Measurements from ENCODE around the gene CDH18. TPM values are rescaled to one million over a fixed set of nuclear protein-coding genes. Genes with fewer than 3 reads are reported as not detected.

The CDH18 gene
- total and polyA plus RNA-seq, 2 donors (not counting 3 experiments of a cell fraction or from before 2014, with no cell fraction given) = 0.06 TPM; not detected in 1

DNA sequence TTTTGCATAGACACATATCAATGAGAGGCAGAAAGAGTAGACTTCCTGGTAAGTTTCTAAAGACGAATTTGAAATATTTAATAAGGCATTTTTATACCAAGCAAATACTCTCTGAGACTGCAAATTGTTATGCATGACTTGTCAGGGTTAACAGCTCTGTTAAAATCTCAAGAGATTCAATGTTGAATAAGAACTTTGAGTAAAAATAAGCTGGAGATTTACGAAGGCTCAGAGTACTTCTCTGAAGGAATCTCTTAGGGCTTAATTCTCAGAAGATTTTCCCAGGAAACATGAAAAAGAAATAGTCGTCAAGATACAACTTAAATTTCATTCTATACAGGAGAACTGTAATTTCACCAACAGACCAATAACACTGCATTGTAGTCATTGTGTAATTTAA is 259.4 kb downstream of the CDH18 start:
- POLR2A ChIA-PET = no interaction called here
- Histone ChIP-seq H2AFZ (ENCODE audit: low read depth, low read length) (no peak overlapping the region), H3K27ac (ENCODE audit: insufficient read depth, low read depth, low read length) (no peak overlapping the region), H3K9me3 (replicated peaks; ENCODE audit: control insufficient read depth, insufficient read depth, low read length) (no peaks in the 10 kb centered on the region), H3K9me1 (replicated peaks; ENCODE audit: control insufficient read depth, extremely low read depth, insufficient read depth, low read length) (no peaks in the 10 kb centered on the region), H3K9ac (replicated peaks; ENCODE audit: extremely low read depth, insufficient read depth, low read length) (no peak overlapping the region), H3K36me3 (ENCODE audit: control insufficient read depth in 2 of 2, extremely low read depth in 1 of 2, insufficient read depth in 2 of 2, low read length in 2 of 2) (no peaks in the 10 kb centered on the region), H3K79me2 (ENCODE audit: control insufficient read depth, insufficient read depth, low read length) (no peaks in the 10 kb centered on the region), H4K20me1 (replicated peaks; ENCODE audit: control insufficient read depth, extremely low read depth, insufficient read depth, low read length) (no peaks in the 10 kb centered on the region), H3K4me2 (ENCODE audit: insufficient read depth, low read length) (no peak overlapping the region), H3K4me1 (ENCODE audit: control insufficient read depth, extremely low read depth, insufficient read depth, low read length) (no peaks in the 10 kb centered on the region), H3K4me3 (replicated peaks in 1 of 3; ENCODE audit: insufficient read depth in 1 of 3, low read depth in 1 of 3, low read length in 3 of 3) (no peak overlapping the region), H3K27me3 (ENCODE audit: control insufficient read depth in 2 of 2, insufficient read depth in 2 of 2, low read length in 2 of 2) (no peaks in the 10 kb centered on the region)
- CTCF ChIA-PET = no interaction called here
- intact Hi-C loops (cut with micrococcal nuclease) (no loop called here), dilution Hi-C loops (cut with MboI; ENCODE audit: extremely low pct_ligation_motif_present, low sequenced_read_pairs) (no loop called here)
- DNase-seq (ENCODE audit: low read depth, low spot score) = no peak
- TF ChIP-seq JUN (IDR thresholded peaks at IDR 0.05; ENCODE audit: borderline replicate concordance, insufficient read depth, insufficient read length, low read depth) (no peak), POLR2A (IDR thresholded peaks at IDR 0.05; ENCODE audit: low read depth, low read length) (no peak)
- FAIRE-seq = no peak
- BruUV-seq (replicated peaks) = no TSS peak

DNA sequence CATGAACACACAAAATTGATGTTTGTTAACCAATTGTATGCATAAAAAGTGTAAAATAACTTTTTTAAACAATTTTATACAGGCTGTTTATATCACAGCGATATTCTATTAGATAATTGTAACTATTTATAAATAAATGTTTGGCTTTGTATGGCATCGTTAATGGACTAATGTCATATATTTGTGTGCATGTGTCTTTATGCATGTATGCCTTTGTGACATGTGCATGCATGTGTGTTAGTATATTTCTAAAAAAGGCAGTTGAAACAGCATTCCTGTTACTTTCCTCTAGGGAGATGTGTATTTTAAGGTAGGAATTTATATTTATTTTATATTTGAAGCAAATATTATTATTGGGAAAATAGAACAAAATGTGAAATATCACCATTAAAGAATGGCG is 268.9 kb downstream of the CDH18 start:
- Histone ChIP-seq H4K20me1 (replicated peaks; ENCODE audit: control insufficient read depth, extremely low read depth, insufficient read depth, low read length) (no peaks in the 10 kb centered on the region), H3K4me2 (ENCODE audit: insufficient read depth, low read length) (no peak overlapping the region), H2AFZ (ENCODE audit: low read depth, low read length) (no peak overlapping the region), H3K9ac (replicated peaks; ENCODE audit: extremely low read depth, insufficient read depth, low read length) (no peak overlapping the region), H3K9me1 (replicated peaks; ENCODE audit: control insufficient read depth, extremely low read depth, insufficient read depth, low read length) (no peaks in the 10 kb centered on the region), H3K79me2 (ENCODE audit: control insufficient read depth, insufficient read depth, low read length) (no peaks in the 10 kb centered on the region), H3K36me3 (ENCODE audit: control insufficient read depth in 2 of 2, extremely low read depth in 1 of 2, insufficient read depth in 2 of 2, low read length in 2 of 2) (no peaks in the 10 kb centered on the region), H3K9me3 (replicated peaks; ENCODE audit: control insufficient read depth, insufficient read depth, low read length) (no peaks in the 10 kb centered on the region), H3K4me3 (replicated peaks in 1 of 3; ENCODE audit: insufficient read depth in 1 of 3, low read depth in 1 of 3, low read length in 3 of 3) (no peak overlapping the region), H3K27ac (ENCODE audit: insufficient read depth, low read depth, low read length) (no peak overlapping the region), H3K4me1 (ENCODE audit: control insufficient read depth, extremely low read depth, insufficient read depth, low read length) (no peaks in the 10 kb centered on the region), H3K27me3 (ENCODE audit: control insufficient read depth in 2 of 2, insufficient read depth in 2 of 2, low read length in 2 of 2) (no peaks in the 10 kb centered on the region)
- TF ChIP-seq GATA2 (IDR thresholded peaks at IDR 0.05; ENCODE audit: insufficient read depth, insufficient read length, low read depth, low read length) (no peak), FOS (IDR thresholded peaks at IDR 0.05; ENCODE audit: borderline replicate concordance, insufficient read depth, low read length) (no peak), MYC (IDR thresholded peaks at IDR 0.05; ENCODE audit: low read depth, low read length) (no peak)
- TF ChIP-seq, protein P1, sequence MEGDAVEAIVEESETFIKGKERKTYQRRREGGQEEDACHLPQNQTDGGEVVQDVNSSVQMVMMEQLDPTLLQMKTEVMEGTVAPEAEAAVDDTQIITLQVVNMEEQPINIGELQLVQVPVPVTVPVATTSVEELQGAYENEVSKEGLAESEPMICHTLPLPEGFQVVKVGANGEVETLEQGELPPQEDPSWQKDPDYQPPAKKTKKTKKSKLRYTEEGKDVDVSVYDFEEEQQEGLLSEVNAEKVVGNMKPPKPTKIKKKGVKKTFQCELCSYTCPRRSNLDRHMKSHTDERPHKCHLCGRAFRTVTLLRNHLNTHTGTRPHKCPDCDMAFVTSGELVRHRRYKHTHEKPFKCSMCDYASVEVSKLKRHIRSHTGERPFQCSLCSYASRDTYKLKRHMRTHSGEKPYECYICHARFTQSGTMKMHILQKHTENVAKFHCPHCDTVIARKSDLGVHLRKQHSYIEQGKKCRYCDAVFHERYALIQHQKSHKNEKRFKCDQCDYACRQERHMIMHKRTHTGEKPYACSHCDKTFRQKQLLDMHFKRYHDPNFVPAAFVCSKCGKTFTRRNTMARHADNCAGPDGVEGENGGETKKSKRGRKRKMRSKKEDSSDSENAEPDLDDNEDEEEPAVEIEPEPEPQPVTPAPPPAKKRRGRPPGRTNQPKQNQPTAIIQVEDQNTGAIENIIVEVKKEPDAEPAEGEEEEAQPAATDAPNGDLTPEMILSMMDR (IDR thresholded peaks at IDR 0.05; ENCODE audit: extremely low read depth in 1 of 2, insufficient read depth in 1 of 2, low read depth in 1 of 2, low read length in 2 of 2) = no peak
- no peak for FAIRE-seq
- intact Hi-C loops (cut with micrococcal nuclease) = no loop called here
- ChIA-PET CTCF (no interaction called here), POLR2A (no interaction called here)
- no TSS peak for BruUV-seq (replicated peaks)
- no peak for DNase-seq (ENCODE audit: low read depth, low spot score)
- dilution Hi-C loops (cut with MboI; ENCODE audit: extremely low pct_ligation_motif_present, low sequenced_read_pairs) = no loop called here

Data from endothelial cell of umbilical vein (primary cell).